DND-41 (cell line): ENCODE measurements around the gene CARD10.
A peak's percentile ranks its signal among the peaks of the same experiment; 100 is the strongest.

Experiments used
- ATAC-seq: fragments of 200-7000 bp; cut with Tn5 transposase; 3 replicates; pipeline ENCODE4 v1.9.1; 2021; ENCODE audit warnings: low read depth; ENCODE audit not compliant: insufficient read depth
- DNase-seq: peaks from one replicate; pipeline ENCODE4 v3.0.0-alpha.2; 2020
- H2AFZ ChIP-seq: 2 replicates; pipeline ENCODE4 v1.6.0; 2012; ENCODE audit warnings: low read depth, low read length
- H3K27ac ChIP-seq: 2 replicates; pipeline ENCODE4 v1.5.1; 2012; ENCODE audit warnings: low read length, inconsistent platforms
- H3K27me3 ChIP-seq: fragments of 200-600 bp; sonication (generic); 2 replicates; pipeline ENCODE4 v1.6.0; 2012; ENCODE audit warnings: low read length, mild to moderate bottlenecking, inconsistent platforms; ENCODE audit not compliant: insufficient read depth, poor library complexity
- H3K36me3 ChIP-seq: 2 replicates; pipeline ENCODE4 v1.5.1; 2012; ENCODE audit warnings: low read length, inconsistent platforms; ENCODE audit not compliant: insufficient read depth
- H3K4me1 ChIP-seq: 2 replicates; pipeline ENCODE4 v1.5.1; 2012; ENCODE audit warnings: mild to moderate bottlenecking, low read length; ENCODE audit not compliant: insufficient read depth
- H3K4me2 ChIP-seq: 2 replicates; pipeline ENCODE4 v1.6.0; 2012; ENCODE audit warnings: mild to moderate bottlenecking, moderate library complexity, low read length, inconsistent platforms; ENCODE audit not compliant: insufficient read depth
- H3K4me3 ChIP-seq, 2 experiments: fragments of 200-600 bp in 1 of 2; shearing (Covaris generic) in 1 of 2; 2 replicates each; pipeline ENCODE4 v1.5.1; 2012 to 2016; ENCODE audit warnings: inconsistent platforms in 2 of 2, low read length in 2 of 2, mild to moderate bottlenecking in 2 of 2, low read depth in 1 of 2, moderate library complexity in 1 of 2
- H3K79me2 ChIP-seq: 2 replicates; pipeline ENCODE4 v1.6.0; 2012; ENCODE audit warnings: low read length, inconsistent platforms; ENCODE audit not compliant: insufficient read depth
- H3K9ac ChIP-seq: 2 replicates; pipeline ENCODE4 v1.6.0; 2012; ENCODE audit warnings: low read depth, mild to moderate bottlenecking, inconsistent platforms, low read length, moderate library complexity
- H3K9me3 ChIP-seq: 2 replicates; pipeline ENCODE4 v1.5.1; 2012; ENCODE audit warnings: low read length, moderate library complexity, mild to moderate bottlenecking, inconsistent platforms; ENCODE audit not compliant: insufficient read depth, severe bottlenecking
- H4K20me1 ChIP-seq: 2 replicates; pipeline ENCODE4 v1.6.0; 2012; ENCODE audit warnings: low read length; ENCODE audit not compliant: insufficient read depth
- CTCF ChIP-seq: IDR thresholded peaks from 2 replicates; pipeline ENCODE4 v1.5.1; 2012; ENCODE audit warnings: borderline replicate concordance, low read length, moderate library complexity, mild to moderate bottlenecking; ENCODE audit not compliant: poor library complexity, severe bottlenecking; ENCODE audit errors: extremely low read depth
- EZH2 ChIP-seq: IDR thresholded peaks from 3 replicates; pipeline ENCODE4 v1.6.1; 2012; ENCODE audit warnings: borderline replicate concordance, low read depth, mild to moderate bottlenecking, moderate library complexity, low read length, inconsistent platforms; ENCODE audit not compliant: severe bottlenecking

The CARD10 gene

GRCh38 chr22:37483050-37483449 is 36.2 kb downstream of the CARD10 start:
- 0 out of 2 replicates have a peak overlapping the region, but pooled peaks have one; percentile 8 for H3K27ac ChIP-seq
- peaks cover 7% of the 10 kb centered on the region for H3K27me3 ChIP-seq
- ATAC-seq (no peak), DNase-seq (no peak)
- 0 out of 2 replicates have a peak, but pooled peaks cover 2% of the 10 kb centered on the region for H4K20me1 ChIP-seq
- no peak overlapping the region for H2AFZ ChIP-seq
- 0 out of 2 replicates have a peak overlapping the region, but pooled peaks have one; percentile 30 for H3K4me2 ChIP-seq
- H3K9ac ChIP-seq = no peak overlapping the region
- H3K4me1 ChIP-seq = peaks cover 29% of the 10 kb centered on the region
- H3K79me2 ChIP-seq = peaks cover 54% of the 10 kb centered on the region
- TF ChIP-seq EZH2 (no peak), CTCF (no peak)
- H3K9me3 ChIP-seq = no peaks in the 10 kb centered on the region
- H3K4me3 ChIP-seq = no peak overlapping the region
- H3K36me3 ChIP-seq = peaks cover 9% of the 10 kb centered on the region; the same call in 1 of the 2 replicates

- 0 out of 2 replicates have a peak, but pooled peaks cover 2% of the 10 kb centered on the region for H4K20me1 ChIP-seq
- H3K9ac ChIP-seq = no peak overlapping the region
- ATAC-seq = no peak
- TF ChIP-seq EZH2 (no peak), CTCF (no peak)
- no peak for DNase-seq
- no peaks in the 10 kb centered on the region for H3K9me3 ChIP-seq
- no peak overlapping the region for H3K4me2 ChIP-seq
- no peak overlapping the region for H3K27ac ChIP-seq
- H3K27me3 ChIP-seq = peaks cover 7% of the 10 kb centered on the region
- peaks cover 29% of the 10 kb centered on the region for H3K4me1 ChIP-seq
- no peak overlapping the region for H2AFZ ChIP-seq
- no peak overlapping the region for H3K4me3 ChIP-seq
- peaks cover 54% of the 10 kb centered on the region for H3K79me2 ChIP-seq
- H3K36me3 ChIP-seq = peaks cover 13% of the 10 kb centered on the region; the same call in 1 of the 2 replicates
Measured at GRCh38 chr22:37482244-37482643, 37.0 kb downstream of the CARD10 start.

GRCh38 chr22:37481347-37481907 is 37.8 kb downstream of the CARD10 start:
- no peaks in the 10 kb centered on the region for H3K9me3 ChIP-seq
- no peak overlapping the region for H3K9ac ChIP-seq
- H4K20me1 ChIP-seq = 0 out of 2 replicates have a peak, but pooled peaks cover 2% of the 10 kb centered on the region
- ATAC-seq (no peak), DNase-seq (no peak)
- no peak overlapping the region for H3K4me2 ChIP-seq
- H2AFZ ChIP-seq = no peak overlapping the region
- H3K79me2 ChIP-seq = peaks cover 50% of the 10 kb centered on the region
- no peak overlapping the region for H3K27ac ChIP-seq
- peaks cover 15% of the 10 kb centered on the region; the same call in 1 of the 2 replicates for H3K36me3 ChIP-seq
- H3K4me1 ChIP-seq = peaks cover 24% of the 10 kb centered on the region
- no peak overlapping the region for H3K4me3 ChIP-seq
- TF ChIP-seq CTCF (no peak), EZH2 (no peak)
- H3K27me3 ChIP-seq = peaks cover 7% of the 10 kb centered on the region
